Measurements from ENCODE around the gene CEACAM18.

CEACAM18 gene

DNA sequence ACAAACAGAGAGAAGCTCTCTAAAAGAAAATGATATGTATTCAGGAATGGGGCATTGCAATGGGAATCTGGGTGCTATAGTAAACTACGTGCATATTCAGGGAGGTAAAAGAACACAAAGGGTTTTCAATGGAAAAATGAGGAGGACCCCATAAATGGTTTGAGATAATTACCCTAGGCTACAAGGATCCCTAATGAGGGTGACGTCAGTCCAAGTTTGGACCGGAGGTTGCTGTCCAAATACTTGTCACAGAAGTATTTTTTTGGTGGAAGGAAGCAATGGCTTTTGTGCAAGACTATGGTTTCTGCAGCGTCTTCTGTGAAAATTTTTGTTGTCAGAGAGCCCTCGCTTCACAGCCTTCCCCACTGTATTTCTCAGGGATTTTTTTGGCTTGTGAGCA lies 995 bp upstream of the CEACAM18 start:
- Histone ChIP-seq H3K4me1 (no peaks in the 10 kb centered on the region), H3K27ac (no peak overlapping the region), H3K4me2 (no peak overlapping the region), H3K9me3 (replicated peaks in 1 of 11) (peaks cover 0 to 5% (median 0%) of the 10 kb centered on the region in 11 experiments; a peak in 2 of 22 replicates), H3K36me3 (no peaks in the 10 kb centered on the region), H3K9ac (no peak overlapping the region), H4K20me1 (peaks cover 0 to 14% (median 0%) of the 10 kb centered on the region in 11 experiments; a peak in 1 of 22 replicates), H3K27me3 (no peaks in the 10 kb centered on the region), H3K4me3 (no peak overlapping the region)
- TF ChIP-seq Cebpa-rat (IDR thresholded peaks at IDR 0.05): no peak

DNA sequence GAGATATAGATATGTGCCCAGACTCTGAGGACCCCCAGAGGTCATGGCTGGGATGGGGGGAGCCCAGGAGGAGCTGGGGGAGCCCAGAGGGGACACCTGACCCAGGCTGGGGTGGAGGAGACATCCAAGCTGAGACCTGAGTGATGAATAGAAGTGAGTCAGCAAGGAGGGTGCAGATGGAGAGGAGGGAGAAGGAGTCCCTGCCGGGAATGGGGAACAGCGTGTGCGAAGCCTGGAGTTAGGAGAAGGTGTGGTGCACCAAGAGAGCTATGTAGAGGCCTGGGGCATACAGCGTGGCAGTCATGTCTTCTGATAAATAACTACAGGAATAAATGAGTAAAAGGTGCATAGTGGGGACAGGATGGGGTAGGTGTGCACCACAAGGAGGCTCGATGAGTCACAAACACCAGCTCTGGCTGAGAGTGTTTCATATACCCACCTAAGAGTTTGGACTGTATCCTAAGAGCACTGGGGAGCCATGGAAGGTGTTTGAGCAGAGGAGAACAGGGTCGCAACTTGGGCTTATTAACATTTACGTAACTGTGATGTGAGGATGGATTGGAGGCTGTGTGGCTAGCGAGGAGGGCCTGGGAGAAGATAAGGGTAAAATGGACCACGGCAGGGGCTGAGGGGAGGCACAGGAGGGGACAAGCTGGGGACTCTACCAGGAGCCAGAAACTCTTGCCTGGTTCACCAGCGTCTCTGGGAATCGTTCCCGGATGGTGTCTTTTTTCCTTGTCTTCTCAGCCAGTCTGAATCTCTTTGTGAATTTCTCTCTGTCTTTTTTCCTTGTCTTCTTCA lies 1.4 kb downstream of the CEACAM18 start:
- peaks cover 0 to 14% (median 0%) of the 10 kb centered on the region in 11 experiments; a peak in 1 of 22 replicates for H4K20me1 ChIP-seq
- peaks cover 0 to 5% (median 0%) of the 10 kb centered on the region in 11 experiments; a peak in 2 of 22 replicates for H3K9me3 ChIP-seq (replicated peaks in 1 of 11)
- H3K4me1 ChIP-seq: no peaks in the 10 kb centered on the region
- no peak for TF ChIP-seq Cebpa-rat (IDR thresholded peaks at IDR 0.05)
- H3K9ac ChIP-seq: no peak overlapping the region
- no peak overlapping the region for H3K4me3 ChIP-seq
- H3K27ac ChIP-seq: no peak overlapping the region
- no peaks in the 10 kb centered on the region for H3K36me3 ChIP-seq
- no peaks in the 10 kb centered on the region for H3K27me3 ChIP-seq
- no peak overlapping the region for H3K4me2 ChIP-seq

DNA sequence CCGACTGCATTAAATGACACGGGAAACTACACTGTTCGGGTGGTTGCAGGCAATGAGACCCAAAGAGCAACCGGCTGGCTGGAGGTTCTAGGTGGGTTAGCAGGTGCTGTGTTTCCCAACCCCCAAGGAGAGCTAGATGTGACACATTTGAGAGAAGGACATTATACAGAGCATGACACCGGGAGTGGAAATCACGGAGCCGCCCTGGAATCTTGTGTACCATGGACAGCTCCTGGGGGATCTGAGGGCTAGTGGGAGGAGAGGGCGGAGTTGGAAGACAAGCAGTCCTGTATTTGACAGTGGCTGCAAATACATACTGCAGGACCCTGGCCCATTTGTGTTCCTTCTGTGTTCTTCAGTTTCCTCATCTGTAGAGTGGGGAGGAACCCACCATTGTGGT lies 2.3 kb downstream of the CEACAM18 start:
- Histone ChIP-seq H3K9ac (no peak overlapping the region), H3K9me3 (replicated peaks in 1 of 11) (peaks cover 0 to 5% (median 0%) of the 10 kb centered on the region in 11 experiments; a peak in 2 of 22 replicates), H3K36me3 (no peaks in the 10 kb centered on the region), H3K4me3 (no peak overlapping the region), H4K20me1 (peaks cover 0 to 14% (median 0%) of the 10 kb centered on the region in 11 experiments; a peak in 1 of 22 replicates), H3K4me2 (no peak overlapping the region), H3K27ac (no peak overlapping the region), H3K27me3 (no peaks in the 10 kb centered on the region), H3K4me1 (no peaks in the 10 kb centered on the region)
- no peak for TF ChIP-seq Cebpa-rat (IDR thresholded peaks at IDR 0.05)

DNA sequence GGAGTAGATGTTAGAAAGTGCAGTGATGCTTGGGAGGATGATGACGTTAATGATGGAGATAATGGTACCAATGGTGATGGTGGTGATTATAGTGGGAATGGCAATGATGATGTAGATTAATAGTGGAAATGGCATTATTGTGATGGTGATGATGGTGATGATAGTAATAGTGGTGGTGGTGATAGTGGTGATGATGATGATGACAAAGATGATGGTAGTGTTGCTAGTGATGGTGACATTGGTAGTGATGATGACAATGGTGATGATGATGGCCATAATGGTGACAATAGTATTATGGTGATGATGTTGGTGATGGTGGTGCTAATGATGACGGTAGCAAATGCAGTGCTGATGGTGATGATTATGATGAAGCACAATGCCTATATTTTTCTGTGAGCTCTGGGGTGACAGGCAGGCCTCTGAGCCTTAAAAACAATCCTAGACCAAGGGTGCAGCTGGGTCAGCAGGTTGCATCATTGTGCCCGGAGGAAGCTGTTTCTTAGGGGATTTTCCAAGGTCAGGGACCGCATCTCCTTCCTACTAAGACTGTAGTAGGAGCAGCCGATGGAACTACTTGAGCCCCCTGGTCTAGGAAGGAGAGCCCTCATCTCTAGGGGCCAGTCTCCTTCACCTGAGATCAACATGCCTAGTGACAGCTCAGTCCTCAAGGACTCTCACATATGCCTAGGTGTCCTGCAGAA lies 7.8 kb downstream of the CEACAM18 start:
- Histone ChIP-seq H3K36me3 (no peaks in the 10 kb centered on the region), H3K27ac (no peak overlapping the region), H3K4me2 (no peak overlapping the region), H3K27me3 (no peaks in the 10 kb centered on the region), H3K4me1 (no peaks in the 10 kb centered on the region), H3K9me3 (replicated peaks in 1 of 11) (no peaks in the 10 kb centered on the region), H3K9ac (no peak overlapping the region), H4K20me1 (no peaks in the 10 kb centered on the region; a peak in 1 of 22 replicates), H3K4me3 (no peak overlapping the region)
- no peak for TF ChIP-seq Cebpa-rat (IDR thresholded peaks at IDR 0.05)

DNA sequence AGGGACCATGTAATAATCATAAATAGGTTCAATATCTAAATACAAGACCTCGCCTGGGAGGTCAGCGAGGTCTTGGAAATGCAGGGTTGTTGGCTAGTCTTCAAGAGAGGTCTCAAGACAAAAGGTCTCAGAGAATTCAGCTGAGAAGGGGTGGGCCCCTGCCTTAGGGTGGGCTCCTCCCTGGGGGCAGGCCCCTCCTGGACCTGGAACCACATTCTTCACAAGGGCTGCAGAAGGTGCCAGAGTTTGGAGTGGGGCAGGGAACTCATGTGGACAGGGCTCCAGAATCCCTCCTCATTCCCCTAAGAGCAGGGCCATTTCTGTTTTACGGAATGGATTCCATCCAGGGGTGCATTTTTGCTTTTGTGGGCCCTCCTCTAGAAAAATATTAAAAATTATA lies 10.2 kb downstream of the CEACAM18 start:
- peaks cover 0 to 13% (median 5%) of the 10 kb centered on the region in 10 experiments; a peak in 10 of 20 replicates for H3K4me1 ChIP-seq
- H3K9me3 ChIP-seq (replicated peaks in 1 of 11): no peaks in the 10 kb centered on the region
- no peaks in the 10 kb centered on the region for H3K36me3 ChIP-seq
- no peak for TF ChIP-seq Cebpa-rat (IDR thresholded peaks at IDR 0.05)
- H3K4me2 ChIP-seq: no peak overlapping the region
- no peaks in the 10 kb centered on the region for H3K27me3 ChIP-seq
- H4K20me1 ChIP-seq: no peaks in the 10 kb centered on the region
- no peak overlapping the region for H3K27ac ChIP-seq
- no peak overlapping the region for H3K4me3 ChIP-seq
- H3K9ac ChIP-seq: no peak overlapping the region

DNA sequence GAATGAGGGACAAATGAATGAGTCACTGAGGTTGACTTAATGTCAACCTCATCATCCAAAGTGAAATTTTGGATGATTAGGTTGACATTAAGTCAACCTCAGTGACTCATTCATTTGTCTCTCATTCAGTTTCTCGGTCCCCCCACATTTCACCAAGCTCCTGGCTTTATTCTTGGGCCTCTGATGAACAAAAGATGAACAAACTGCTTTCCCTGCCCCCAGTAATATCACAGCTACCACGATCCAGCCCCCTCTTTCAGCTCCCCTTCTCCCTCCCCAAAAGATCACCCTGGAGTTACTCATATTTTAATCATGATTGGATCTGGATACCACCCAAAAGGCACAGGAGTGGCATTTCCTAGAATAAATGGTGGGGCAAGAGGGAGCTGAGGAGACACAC lies 10.8 kb downstream of the CEACAM18 start:
- no peaks in the 10 kb centered on the region for H3K27me3 ChIP-seq
- H3K4me2 ChIP-seq: no peak overlapping the region
- H3K27ac ChIP-seq: no peak overlapping the region
- H3K36me3 ChIP-seq: no peaks in the 10 kb centered on the region
- peaks cover 0 to 19% (median 7%) of the 10 kb centered on the region in 10 experiments; a peak in 10 of 20 replicates for H3K4me1 ChIP-seq
- no peaks in the 10 kb centered on the region for H3K9me3 ChIP-seq (replicated peaks in 1 of 11)
- H3K9ac ChIP-seq: no peak overlapping the region
- H4K20me1 ChIP-seq: no peaks in the 10 kb centered on the region
- no peak for TF ChIP-seq Cebpa-rat (IDR thresholded peaks at IDR 0.05)
- H3K4me3 ChIP-seq: no peak overlapping the region

DNA sequence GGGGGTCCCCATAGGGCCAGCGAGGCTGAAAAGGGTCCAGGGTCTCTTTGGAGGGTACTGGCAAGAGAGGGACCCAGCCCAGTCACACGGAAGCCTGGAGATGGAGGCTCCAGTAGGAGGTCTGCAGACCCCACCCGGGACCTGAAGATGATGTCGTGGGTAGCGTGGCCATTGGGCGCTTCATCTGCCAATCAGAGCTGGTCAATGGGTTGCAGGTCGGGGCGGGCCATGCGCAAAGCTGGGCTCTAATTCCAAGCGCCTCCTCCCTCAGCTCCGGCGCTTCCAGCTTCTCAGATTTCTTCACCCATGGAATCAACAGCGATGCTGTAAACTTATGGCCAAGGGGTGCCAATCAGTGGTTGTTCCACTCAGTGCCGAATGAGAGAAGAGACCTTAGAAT lies 12.3 kb downstream of the CEACAM18 start:
- Histone ChIP-seq H4K20me1 (no peaks in the 10 kb centered on the region), H3K4me3 (no peak overlapping the region), H3K4me2 (no peak overlapping the region), H3K4me1 (peaks cover 0 to 22% (median 7%) of the 10 kb centered on the region in 10 experiments; a peak in 10 of 20 replicates), H3K9ac (no peak overlapping the region), H3K27ac (no peak overlapping the region), H3K36me3 (no peaks in the 10 kb centered on the region), H3K9me3 (replicated peaks in 1 of 11) (no peaks in the 10 kb centered on the region), H3K27me3 (no peaks in the 10 kb centered on the region)
- TF ChIP-seq Cebpa-rat (IDR thresholded peaks at IDR 0.05): no peak

DNA sequence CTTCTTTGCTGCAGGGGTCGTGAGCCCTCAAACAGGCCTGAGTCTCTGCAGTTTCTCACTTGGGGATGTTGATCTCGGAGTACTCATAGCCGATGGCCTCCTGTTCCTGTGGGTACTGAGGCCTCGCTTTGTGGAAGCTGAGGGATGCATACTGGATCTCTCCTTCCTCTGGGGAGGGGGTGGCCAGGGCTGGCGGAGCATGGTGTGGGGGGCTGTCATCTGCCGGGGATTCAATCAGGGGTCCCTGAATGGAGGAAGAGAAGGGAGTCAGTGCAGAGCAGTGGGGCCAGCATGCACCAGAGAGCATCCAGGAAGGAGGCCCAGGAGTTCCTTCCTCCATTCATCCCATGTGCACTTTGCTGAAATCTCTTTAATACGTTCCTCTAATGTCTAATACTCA lies 13.2 kb downstream of the CEACAM18 start:
- no peaks in the 10 kb centered on the region for H3K27me3 ChIP-seq

DNA sequence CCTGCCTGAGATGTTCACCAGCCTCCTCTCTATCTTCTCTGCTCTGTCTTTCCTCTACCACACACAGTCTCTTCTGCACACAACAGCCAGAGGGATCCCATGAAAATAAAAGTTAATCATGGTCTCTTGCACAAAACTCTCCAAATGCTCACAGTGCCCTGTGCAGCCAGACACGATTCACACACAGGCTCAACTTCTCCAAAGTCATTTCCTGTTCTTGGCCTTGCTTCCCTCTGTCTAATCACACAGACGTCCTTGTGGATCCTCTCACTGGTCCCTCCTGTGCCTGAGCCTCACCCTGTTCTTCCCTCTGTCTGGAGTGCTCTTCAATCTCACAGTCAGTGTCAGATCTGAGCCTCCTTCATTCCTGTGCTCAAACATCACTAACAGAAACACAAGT lies 15.4 kb downstream of the CEACAM18 start:
- no peak overlapping the region for H3K9ac ChIP-seq
- no peak overlapping the region for H3K27ac ChIP-seq
- no peaks in the 10 kb centered on the region for H4K20me1 ChIP-seq
- no peak overlapping the region for H3K4me3 ChIP-seq
- no peaks in the 10 kb centered on the region for H3K9me3 ChIP-seq (replicated peaks in 1 of 11)
- H3K36me3 ChIP-seq: no peaks in the 10 kb centered on the region
- H3K27me3 ChIP-seq: peaks cover 0 to 6% (median 0%) of the 10 kb centered on the region in 11 experiments; a peak in 2 of 22 replicates
- H3K4me1 ChIP-seq: peaks cover 0 to 27% (median 7%) of the 10 kb centered on the region in 10 experiments; a peak in 10 of 20 replicates
- TF ChIP-seq Cebpa-rat (IDR thresholded peaks at IDR 0.05): no peak
- peak overlapping the region in 5 of 11 experiments; percentile 37 to 84 (median 64); a peak in 10 of 22 replicates for H3K4me2 ChIP-seq

More for the DNA sequence above, 13.2 kb downstream of the CEACAM18 start:
- Histone ChIP-seq H3K9ac (no peak overlapping the region), H4K20me1 (no peaks in the 10 kb centered on the region), H3K9me3 (replicated peaks in 1 of 11) (no peaks in the 10 kb centered on the region), H3K4me1 (peaks cover 0 to 24% (median 7%) of the 10 kb centered on the region in 10 experiments; a peak in 10 of 20 replicates), H3K4me3 (no peak overlapping the region), H3K36me3 (no peaks in the 10 kb centered on the region), H3K27ac (no peak overlapping the region), H3K4me2 (no peak overlapping the region)
- no peak for TF ChIP-seq Cebpa-rat (IDR thresholded peaks at IDR 0.05)
